HG03039 (cell line): ENCODE data around the gene ACSBG1.

ENCODE experiments used
- ATAC-seq: cut with Tn5 transposase; IDR thresholded peaks from one replicate; pipeline ENCODE4 v1.9.1; 2021; ENCODE audit warnings: mild to moderate bottlenecking, moderate library complexity; ENCODE audit not compliant: unreplicated experiment

ACSBG1 gene

GRCh38 chr15:78133801-78134200, 100.6 kb downstream of the ACSBG1 start:
- ATAC-seq = no peak

DNA sequence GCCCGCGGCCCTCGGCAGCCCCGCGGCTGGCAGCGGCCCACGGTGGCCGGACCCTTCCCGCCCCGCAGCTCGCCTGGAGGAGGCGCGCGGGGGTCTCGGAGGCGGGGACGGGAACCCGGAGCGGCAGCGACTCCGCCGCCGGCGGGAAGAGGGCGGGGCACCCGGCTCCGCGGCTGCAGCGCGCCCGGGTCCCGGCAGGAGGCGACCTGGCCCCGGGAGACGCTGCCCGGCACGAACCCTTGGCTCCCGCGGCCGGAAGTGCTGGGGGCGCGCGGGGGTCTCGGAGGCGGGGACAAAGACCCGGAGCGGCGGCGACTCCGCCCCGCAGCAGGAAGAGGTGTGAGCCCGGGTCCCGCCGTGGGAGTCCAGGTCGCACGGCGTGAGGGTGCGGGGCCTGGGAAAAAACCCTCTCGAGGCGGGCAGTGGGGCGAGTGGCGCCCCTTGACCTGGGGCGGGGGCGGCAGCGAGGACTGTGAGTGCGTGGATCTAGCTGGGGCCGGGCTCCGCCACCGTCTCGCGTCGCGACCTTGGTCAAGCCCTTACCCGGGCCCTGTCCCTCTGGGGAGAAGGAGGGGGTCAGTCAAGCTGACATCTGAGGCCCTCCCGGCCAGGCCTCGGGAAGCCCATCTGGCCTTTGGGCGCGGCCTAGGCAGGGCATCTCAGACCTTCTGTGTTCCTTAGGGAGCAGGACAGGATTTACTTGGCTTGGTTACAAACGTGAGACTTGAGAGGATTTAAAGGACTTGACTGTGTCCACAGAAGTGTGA, 102.9 kb downstream of the ACSBG1 start, which contains the start of gene CIB2:
TSS of gene CIB2 (minus strand) at position 151 of the 767 bp plus-strand sequence. CDS start 230 bp downstream, outside the sequence.
- ATAC-seq = peak; percentile 65

- ATAC-seq = peak; percentile 35
These were observed 103.7 kb downstream of the ACSBG1 start for GRCh38 chr15:78130466-78131294.

DNA sequence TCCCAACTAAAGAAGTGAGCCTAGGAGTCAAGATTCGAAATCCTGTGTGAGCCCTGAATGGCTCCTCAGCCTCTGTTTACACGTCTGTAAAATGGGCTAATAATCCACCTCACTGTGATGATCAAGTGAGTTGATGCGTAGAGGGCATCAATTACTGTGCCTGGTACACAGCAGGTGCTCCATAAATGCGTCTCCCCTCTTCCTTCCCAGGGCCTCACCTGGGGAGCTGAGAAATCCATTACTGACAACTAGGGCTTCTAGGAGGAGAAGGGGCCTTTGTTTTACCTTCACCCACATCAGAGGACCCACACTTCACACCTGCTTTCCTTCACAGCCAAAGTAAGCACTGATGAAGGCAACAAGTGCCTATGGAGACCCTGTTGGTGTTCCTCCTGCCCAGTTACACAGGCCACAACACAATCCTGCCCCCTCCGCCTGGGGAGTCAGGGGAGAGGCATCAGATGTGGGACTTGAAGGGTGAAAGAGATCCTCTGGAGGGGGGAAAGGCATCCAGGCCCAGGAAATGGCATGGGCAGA, 104.5 kb downstream of the ACSBG1 start:
- no peak for ATAC-seq

DNA sequence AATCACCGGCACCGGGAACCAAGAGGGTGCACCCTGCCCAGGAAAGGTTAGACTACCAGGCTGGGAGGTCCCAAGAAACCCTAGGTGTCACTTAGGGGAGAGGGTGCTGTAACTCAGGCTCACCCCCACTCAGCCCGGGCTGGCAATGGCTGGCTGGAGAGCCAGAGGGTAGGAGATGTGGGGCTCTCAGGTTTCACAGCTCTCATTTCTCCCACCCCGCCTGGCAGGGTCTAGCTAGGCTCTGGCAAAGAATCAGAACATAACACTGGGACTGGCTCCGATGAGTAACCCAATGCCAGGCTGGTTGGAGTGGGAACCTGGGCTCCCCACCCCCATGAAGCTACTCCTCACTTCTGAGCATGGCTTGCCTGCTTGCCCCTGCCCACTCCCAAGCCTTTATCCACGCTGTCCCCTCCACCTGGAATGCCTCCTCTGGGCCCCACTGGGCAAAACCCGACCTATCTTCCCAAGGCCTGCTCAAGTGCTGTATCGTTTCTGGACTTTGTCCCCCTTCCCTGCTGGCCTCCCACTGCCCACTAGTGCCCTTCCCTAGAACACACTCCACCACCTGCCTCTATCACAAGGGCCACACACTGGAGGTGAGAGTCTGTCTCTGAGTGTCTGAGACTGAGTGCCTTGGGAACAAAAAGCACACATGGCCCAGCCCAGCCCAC, 105.2 kb downstream of the ACSBG1 start:
- no peak for ATAC-seq

DNA sequence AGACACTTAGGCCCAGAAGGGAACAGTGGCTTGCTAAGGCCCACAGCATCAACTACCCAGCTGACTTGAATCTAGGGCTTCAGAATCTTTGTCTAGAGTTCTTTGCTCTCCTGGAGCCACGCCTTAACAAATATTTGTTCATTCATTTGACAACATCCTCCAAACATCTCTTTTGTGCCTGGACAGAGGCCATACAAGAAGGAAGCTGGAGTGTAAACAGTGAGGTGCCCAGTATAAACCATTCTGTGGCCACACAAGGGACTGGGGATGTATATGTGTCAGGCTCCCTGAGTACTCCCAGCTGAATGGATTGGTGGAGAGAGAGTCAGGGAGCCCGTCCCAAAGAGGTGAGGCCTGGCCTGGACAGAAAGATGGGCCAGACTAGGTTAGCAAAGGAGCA, 106.5 kb downstream of the ACSBG1 start:
- no peak for ATAC-seq

DNA sequence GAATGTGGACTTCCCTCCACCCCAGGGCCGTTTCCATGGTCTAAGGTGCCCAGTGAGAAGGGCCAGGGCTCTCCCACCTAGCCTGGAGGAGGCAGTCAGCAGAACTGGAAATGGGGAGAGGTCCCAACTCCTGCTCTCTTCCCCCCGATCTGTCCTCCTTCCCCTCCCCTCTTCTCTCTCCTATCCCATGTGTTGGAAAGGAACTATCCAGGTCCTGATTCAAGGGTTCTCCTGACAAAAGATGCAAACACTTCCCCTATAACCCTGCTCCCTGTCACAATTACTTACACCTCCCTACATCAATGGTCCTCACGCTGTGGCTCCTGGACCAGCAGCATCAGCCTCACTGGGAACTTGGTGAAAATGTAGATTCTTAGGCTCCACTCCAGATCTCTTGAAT, 109.1 kb downstream of the ACSBG1 start:
- no peak for ATAC-seq

DNA sequence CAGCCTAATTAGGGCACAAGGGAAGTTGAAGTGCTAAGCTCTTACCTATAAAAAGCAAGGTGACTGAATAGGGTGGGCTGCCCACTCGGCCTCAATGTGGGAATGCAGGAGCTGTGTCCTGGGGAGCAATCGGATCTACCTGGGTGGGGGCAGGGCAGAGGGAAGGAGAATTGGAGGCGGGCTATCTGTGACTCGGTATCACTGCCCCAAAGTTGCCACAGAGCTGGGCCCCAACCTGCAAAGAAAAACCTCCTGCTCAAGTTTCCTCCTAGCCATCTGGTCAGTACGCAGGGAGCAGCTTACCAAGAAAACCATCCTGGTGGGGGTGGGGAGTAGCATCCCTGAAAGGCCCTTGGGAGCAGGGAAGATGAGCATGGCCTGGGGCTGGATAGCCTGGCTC, 113.8 kb downstream of the ACSBG1 start:
- no peak for ATAC-seq
